Caco-2 (cell line): ENCODE results near the gene CXADR. TPM values are rescaled to one million over a fixed set of nuclear protein-coding genes. Genes with fewer than 3 reads are reported as not detected.
A peak's percentile ranks its signal among the peaks of the same experiment; 100 is the strongest.

Source experiments
- BruUV-seq: library from RNA; stranded (reverse); fragments of 400-500 nt; replicated peaks from 2 replicates; lab custom pipeline; 2021; lab: Mats Ljungman, UMichigan
- CTCF ChIA-PET: fragments of 300-600 bp; sonication (Branson Sonifier 250); formaldehyde crosslinking; loops from one replicate; lab custom pipeline; 2022; ENCODE audit warnings: antibody characterized with exemption; lab: Charles Lee
- POLR2A ChIA-PET: fragments of 300-600 bp; sonication (Branson Sonifier 250); formaldehyde crosslinking; loops from one replicate; lab custom pipeline; 2022; ENCODE audit warnings: antibody characterized with exemption; lab: Charles Lee
- DNase-seq, 2 experiments: peaks; one replicate each; pipeline versions ENCODE4 v3.0.0 to v3.0.0-alpha.2; 2020 to 2022
- H3K27me3 ChIP-seq: replicated peaks from 2 replicates; pipeline ENCODE4 v1.6.0; 2011; ENCODE audit warnings: low read length; ENCODE audit not compliant: control insufficient read depth, insufficient read depth
- H3K36me3 ChIP-seq: 2 replicates; pipeline ENCODE4 v1.5.1; 2011; ENCODE audit warnings: low read length; ENCODE audit not compliant: control insufficient read depth, insufficient read depth
- H3K4me1 ChIP-seq: fragments of 250-450 bp; sonication (Bioruptor Pico); 2 replicates; pipeline ENCODE4 v1.5.1; 2020; ENCODE audit warnings: mild to moderate bottlenecking
- H3K4me3 ChIP-seq: 2 replicates; pipeline ENCODE4 v1.5.1; 2011; ENCODE audit warnings: low read depth, mild to moderate bottlenecking, control low read depth, low read length
- H3K9me3 ChIP-seq: fragments of 250-450 bp; sonication (Bioruptor Pico); 2 replicates; pipeline ENCODE4 v1.5.1; 2020; ENCODE audit warnings: mild to moderate bottlenecking, moderate library complexity
- H3K27ac Mint-ChIP-seq: one replicate; pipeline ENCODE4 v1.8.0; 2022; ENCODE audit warnings: mixed read lengths; ENCODE audit not compliant: unreplicated experiment
- H3K27me3 Mint-ChIP-seq: one replicate; pipeline ENCODE4 v1.8.0; 2022; ENCODE audit warnings: mixed read lengths; ENCODE audit not compliant: insufficient read depth, unreplicated experiment
- H3K36me3 Mint-ChIP-seq: one replicate; pipeline ENCODE4 v1.8.0; 2022; ENCODE audit warnings: mild to moderate bottlenecking, mixed read lengths; ENCODE audit not compliant: insufficient read depth, unreplicated experiment
- H3K4me1 Mint-ChIP-seq: one replicate; pipeline ENCODE4 v1.8.0; 2022; ENCODE audit warnings: low read depth, mixed read lengths; ENCODE audit not compliant: unreplicated experiment
- H3K4me3 Mint-ChIP-seq: one replicate; pipeline ENCODE4 v1.8.0; 2022; ENCODE audit warnings: mild to moderate bottlenecking, moderate library complexity, mixed read lengths; ENCODE audit not compliant: unreplicated experiment
- H3K9me3 Mint-ChIP-seq: one replicate; pipeline ENCODE4 v1.8.0; 2022; ENCODE audit warnings: mixed read lengths; ENCODE audit not compliant: unreplicated experiment
- intact Hi-C: fragments of 100-400 bp; cut with micrococcal nuclease; formaldehyde crosslinking; loops from one replicate; pipeline ENCODE4 v1.10.0; 2022; ENCODE audit not compliant: unreplicated experiment
- total RNA-seq: library from RNA; stranded (reverse); gene quantifications from 2 replicates; pipeline ENCODE4 v1.2.3, GENCODE V29; 2022
- TF ChIP-seq, protein P1 (sequence below), 2 experiments: fragments of 200-600 bp in 1 of 2; IDR thresholded peaks; 1 replicate in 1 of 2; 2 replicates in 1 of 2; pipeline versions ENCODE4 v1.5.1 to v1.8.0; 2011 to 2022; ENCODE audit warnings: antibody characterized with exemption in 1 of 2, control low read depth in 1 of 2, inconsistent platforms in 1 of 2, low read depth in 1 of 2, low read length in 1 of 2, mild to moderate bottlenecking in 1 of 2, moderate library complexity in 1 of 2; ENCODE audit not compliant: insufficient read depth in 1 of 2, severe bottlenecking in 1 of 2, unreplicated experiment in 1 of 2

The CXADR gene
- total RNA-seq, 1 experiment from 2014 or later, result 102 TPM

DNA sequence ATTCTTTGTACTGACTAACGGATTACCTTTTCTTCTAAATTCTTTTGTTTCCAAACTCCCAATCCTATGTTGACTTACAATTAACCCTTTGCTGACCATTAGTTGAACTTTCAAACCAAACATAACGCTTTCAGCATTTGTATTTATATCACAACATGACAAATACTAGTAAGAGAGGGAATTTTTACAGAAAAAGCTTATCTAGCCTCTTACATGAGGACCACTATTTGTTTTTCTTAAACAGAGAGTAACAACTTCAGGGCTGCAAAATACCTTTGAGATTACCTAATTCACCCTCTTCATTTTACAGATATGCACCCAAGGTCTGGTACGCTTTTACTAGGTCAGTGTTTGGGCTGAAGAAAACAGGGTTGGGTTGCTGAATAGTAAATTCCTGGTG lies 45.0 kb upstream of the CXADR start:
- intact Hi-C loops, result loop anchor here (10.0 kb wide), 1 partner anchor 117 kb away; no protein-coding TSS in a partner anchor
- Histone ChIP-seq H3K4me1 (peaks cover 39% of the 10 kb centered on the region), H3K27me3 (no peaks in the 10 kb centered on the region), H3K36me3 (no peaks in the 10 kb centered on the region), H3K9me3 (no peaks in the 10 kb centered on the region), H3K4me3 (no peak overlapping the region)
- no peak for DNase-seq
- TF ChIP-seq, protein P1, sequence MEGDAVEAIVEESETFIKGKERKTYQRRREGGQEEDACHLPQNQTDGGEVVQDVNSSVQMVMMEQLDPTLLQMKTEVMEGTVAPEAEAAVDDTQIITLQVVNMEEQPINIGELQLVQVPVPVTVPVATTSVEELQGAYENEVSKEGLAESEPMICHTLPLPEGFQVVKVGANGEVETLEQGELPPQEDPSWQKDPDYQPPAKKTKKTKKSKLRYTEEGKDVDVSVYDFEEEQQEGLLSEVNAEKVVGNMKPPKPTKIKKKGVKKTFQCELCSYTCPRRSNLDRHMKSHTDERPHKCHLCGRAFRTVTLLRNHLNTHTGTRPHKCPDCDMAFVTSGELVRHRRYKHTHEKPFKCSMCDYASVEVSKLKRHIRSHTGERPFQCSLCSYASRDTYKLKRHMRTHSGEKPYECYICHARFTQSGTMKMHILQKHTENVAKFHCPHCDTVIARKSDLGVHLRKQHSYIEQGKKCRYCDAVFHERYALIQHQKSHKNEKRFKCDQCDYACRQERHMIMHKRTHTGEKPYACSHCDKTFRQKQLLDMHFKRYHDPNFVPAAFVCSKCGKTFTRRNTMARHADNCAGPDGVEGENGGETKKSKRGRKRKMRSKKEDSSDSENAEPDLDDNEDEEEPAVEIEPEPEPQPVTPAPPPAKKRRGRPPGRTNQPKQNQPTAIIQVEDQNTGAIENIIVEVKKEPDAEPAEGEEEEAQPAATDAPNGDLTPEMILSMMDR (IDR thresholded peaks at IDR 0.05; ENCODE audit: insufficient read depth in 1 of 2, low read depth in 1 of 2, low read length in 1 of 2, severe bottlenecking in 1 of 2, unreplicated experiment in 1 of 2), result no peak
- Mint-ChIP-seq H3K4me3 (peak overlapping the region; percentile 64), H3K36me3 (peaks cover under 1% of the 10 kb centered on the region), H3K9me3 (no peaks in the 10 kb centered on the region), H3K27ac (no peak overlapping the region), H3K27me3 (no peaks in the 10 kb centered on the region), H3K4me1 (peaks cover 26% of the 10 kb centered on the region)
- ChIA-PET CTCF (interaction anchor here (0.9 kb wide), 1 partner anchor 9 kb away, joined by 3 read pairs; no protein-coding TSS in a partner anchor), POLR2A (no interaction called here)
- no TSS peak for BruUV-seq

DNA sequence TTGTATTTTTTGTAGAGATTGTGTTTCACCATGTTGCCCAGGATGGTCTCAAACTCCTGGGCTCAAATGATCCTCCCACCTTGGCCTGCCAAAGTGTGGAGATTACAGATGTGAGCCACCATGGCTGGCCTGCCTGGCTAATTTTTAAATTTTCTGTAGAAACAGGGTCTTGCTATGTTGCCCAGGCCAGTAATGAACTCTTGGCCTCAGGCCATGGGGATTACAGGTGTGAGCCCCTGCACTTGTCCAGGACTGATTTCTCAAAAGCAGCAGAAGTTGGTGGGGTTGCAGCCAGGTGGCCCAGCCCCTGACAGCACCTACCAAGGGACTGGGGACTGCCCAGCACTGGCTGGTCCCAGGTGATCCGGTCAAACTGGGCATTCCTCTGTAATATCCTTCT lies 44.1 kb upstream of the CXADR start:
- peaks cover 23% of the 10 kb centered on the region for H3K4me1 Mint-ChIP-seq
- TF ChIP-seq, protein P1 (IDR thresholded peaks at IDR 0.05; ENCODE audit: insufficient read depth in 1 of 2, low read depth in 1 of 2, low read length in 1 of 2, severe bottlenecking in 1 of 2, unreplicated experiment in 1 of 2), result no peak
- H3K27ac Mint-ChIP-seq, result no peak overlapping the region
- no peaks in the 10 kb centered on the region for H3K36me3 Mint-ChIP-seq
- peaks cover 3% of the 10 kb centered on the region for H3K9me3 Mint-ChIP-seq
- peaks cover 35% of the 10 kb centered on the region for H3K4me1 ChIP-seq
- no peak for DNase-seq
- BruUV-seq, result no TSS peak
- H3K9me3 ChIP-seq, result no peaks in the 10 kb centered on the region; the same call in 1 of the 2 replicates
- intact Hi-C loops, result loop anchor here (10.0 kb wide), 1 partner anchor 116 kb away; no protein-coding TSS in a partner anchor
- no peak overlapping the region for H3K4me3 ChIP-seq
- POLR2A ChIA-PET, result no interaction called here
- no peaks in the 10 kb centered on the region for H3K36me3 ChIP-seq
- CTCF ChIA-PET, result no interaction called here
- no peaks in the 10 kb centered on the region for H3K27me3 ChIP-seq
- H3K4me3 Mint-ChIP-seq, result no peak overlapping the region
- no peaks in the 10 kb centered on the region for H3K27me3 Mint-ChIP-seq

DNA sequence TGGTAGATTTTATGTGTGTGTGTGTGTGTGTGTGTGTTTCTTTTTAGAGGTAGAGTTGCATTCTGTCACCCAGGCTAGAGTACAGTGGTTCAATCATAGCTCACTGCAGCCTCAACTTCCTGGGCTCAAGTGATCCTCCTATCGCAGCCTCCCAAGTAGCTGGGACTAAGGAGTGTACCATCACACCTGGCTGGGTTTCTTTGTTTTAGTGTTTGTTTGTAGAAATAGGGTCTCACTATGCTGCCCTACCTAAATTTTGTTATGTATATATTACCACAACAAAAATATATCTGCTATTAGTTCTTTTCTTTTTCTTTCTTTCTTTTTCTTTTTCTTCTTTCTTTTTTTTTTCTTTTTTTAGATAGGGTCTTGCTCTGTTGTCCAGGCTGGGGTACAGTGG lies 43.1 kb upstream of the CXADR start:
- no peak overlapping the region for H3K4me3 ChIP-seq
- Mint-ChIP-seq H3K27ac (no peak overlapping the region), H3K4me3 (no peak overlapping the region), H3K36me3 (no peaks in the 10 kb centered on the region), H3K9me3 (peaks cover 10% of the 10 kb centered on the region), H3K4me1 (peaks cover 23% of the 10 kb centered on the region), H3K27me3 (no peaks in the 10 kb centered on the region)
- no peaks in the 10 kb centered on the region; the same call in 1 of the 2 replicates for H3K9me3 ChIP-seq
- ChIA-PET CTCF (no interaction called here), POLR2A (no interaction called here)
- H3K4me1 ChIP-seq, result peaks cover 37% of the 10 kb centered on the region
- TF ChIP-seq, protein P1 (IDR thresholded peaks at IDR 0.05; ENCODE audit: insufficient read depth in 1 of 2, low read depth in 1 of 2, low read length in 1 of 2, severe bottlenecking in 1 of 2, unreplicated experiment in 1 of 2), result no peak
- H3K36me3 ChIP-seq, result no peaks in the 10 kb centered on the region
- DNase-seq, result no peak
- intact Hi-C loops, result loop anchor here (10.0 kb wide), 1 partner anchor 115 kb away; no protein-coding TSS in a partner anchor
- no peaks in the 10 kb centered on the region for H3K27me3 ChIP-seq
- no TSS peak for BruUV-seq
